AG09309 (cell line): ENCODE measurements around the gene ERAP2.

Source experiments
- DNase-seq: peaks from one replicate; pipeline ENCODE4 v3.0.0-alpha.2; 2010; ENCODE audit warnings: low read depth
- H3K4me3 ChIP-seq: 2 replicates; pipeline ENCODE4 v1.5.1; 2011; ENCODE audit warnings: mild to moderate bottlenecking, low read depth, low read length, moderate library complexity; ENCODE audit not compliant: control insufficient read depth
- TF ChIP-seq, protein P1 (sequence below): IDR thresholded peaks from 2 replicates; pipeline ENCODE4 v1.5.1; 2011; ENCODE audit warnings: mild to moderate bottlenecking, low read depth, low read length, inconsistent platforms; ENCODE audit not compliant: insufficient read depth, control insufficient read depth; ENCODE audit errors: missing control alignments

The ERAP2 gene

DNA sequence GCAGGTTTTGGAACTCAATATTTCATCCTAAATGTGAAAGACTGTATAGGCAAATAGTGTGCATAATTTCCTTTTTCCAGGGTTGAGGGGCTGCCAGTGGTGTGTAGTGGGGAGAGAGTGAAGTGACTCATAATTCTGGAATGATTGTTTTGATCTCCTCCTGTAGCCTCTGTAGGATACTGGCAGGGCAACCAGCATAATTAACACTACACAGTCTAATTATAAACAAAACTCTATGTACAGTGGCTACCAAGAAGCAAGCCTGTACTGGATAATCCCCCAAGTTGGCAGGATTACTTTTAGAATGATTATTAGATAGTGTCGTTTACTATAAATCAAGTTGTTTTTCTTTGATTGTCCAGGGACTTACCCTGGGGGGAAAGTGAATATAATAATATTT, 91.8 kb downstream of the ERAP2 start:
- DNase-seq, result no peak
- no peak overlapping the region for H3K4me3 ChIP-seq
- TF ChIP-seq, protein P1, sequence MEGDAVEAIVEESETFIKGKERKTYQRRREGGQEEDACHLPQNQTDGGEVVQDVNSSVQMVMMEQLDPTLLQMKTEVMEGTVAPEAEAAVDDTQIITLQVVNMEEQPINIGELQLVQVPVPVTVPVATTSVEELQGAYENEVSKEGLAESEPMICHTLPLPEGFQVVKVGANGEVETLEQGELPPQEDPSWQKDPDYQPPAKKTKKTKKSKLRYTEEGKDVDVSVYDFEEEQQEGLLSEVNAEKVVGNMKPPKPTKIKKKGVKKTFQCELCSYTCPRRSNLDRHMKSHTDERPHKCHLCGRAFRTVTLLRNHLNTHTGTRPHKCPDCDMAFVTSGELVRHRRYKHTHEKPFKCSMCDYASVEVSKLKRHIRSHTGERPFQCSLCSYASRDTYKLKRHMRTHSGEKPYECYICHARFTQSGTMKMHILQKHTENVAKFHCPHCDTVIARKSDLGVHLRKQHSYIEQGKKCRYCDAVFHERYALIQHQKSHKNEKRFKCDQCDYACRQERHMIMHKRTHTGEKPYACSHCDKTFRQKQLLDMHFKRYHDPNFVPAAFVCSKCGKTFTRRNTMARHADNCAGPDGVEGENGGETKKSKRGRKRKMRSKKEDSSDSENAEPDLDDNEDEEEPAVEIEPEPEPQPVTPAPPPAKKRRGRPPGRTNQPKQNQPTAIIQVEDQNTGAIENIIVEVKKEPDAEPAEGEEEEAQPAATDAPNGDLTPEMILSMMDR, result no peak

DNA sequence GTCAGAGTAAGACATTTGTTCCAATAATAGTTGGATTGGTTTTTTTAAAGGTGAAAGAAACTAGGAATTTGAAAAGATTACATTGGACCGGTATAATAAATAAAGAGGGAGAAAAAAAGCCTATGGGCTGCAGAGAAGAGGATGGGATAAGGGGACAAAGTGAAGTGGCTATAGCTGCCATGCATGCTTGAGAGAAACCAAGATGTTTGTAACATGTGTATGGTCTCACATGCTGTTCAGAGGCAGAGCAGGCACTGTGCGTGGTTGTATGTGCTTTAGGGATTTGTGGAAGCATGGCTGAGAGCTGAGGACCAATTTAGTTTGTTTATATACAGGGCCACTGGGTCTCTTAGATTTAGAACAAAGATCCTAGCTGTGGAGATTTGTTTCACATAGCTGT, 92.3 kb downstream of the ERAP2 start:
- DNase-seq, result no peak
- H3K4me3 ChIP-seq, result no peak overlapping the region
- TF ChIP-seq, protein P1, result no peak
